ENCODE data around the gene HSPH1. TPM values are rescaled to one million over a fixed set of nuclear protein-coding genes. Genes with fewer than 3 reads are reported as not detected.
"Not testable (repeated sequence)": the region's sequence is repeated elsewhere in the genome, so short reads cannot be mapped to it uniquely, and the experiment has no call there.

HSPH1 gene
- total and polyA plus RNA-seq, 9 donors: 38.1 to 95.1 (median 69.2) TPM

- no peaks in the 10 kb centered on the region for H3K9me3 ChIP-seq (replicated peaks; ENCODE audit: control insufficient read depth, low read depth, low read length)
- no peak overlapping the region for H3K27ac ChIP-seq (ENCODE audit: low read length)
- peak; percentile 49 for DNase-seq
- H3K27me3 ChIP-seq (ENCODE audit: control insufficient read depth, insufficient read depth, low read length): peaks cover 5% of the 10 kb centered on the region
- peaks cover 2% of the 10 kb centered on the region for H3K4me1 ChIP-seq (ENCODE audit: control insufficient read depth, insufficient read depth, low read length)
- H3K4me3 ChIP-seq (ENCODE audit: low read length): no peak overlapping the region
- H3K36me3 ChIP-seq (ENCODE audit: control insufficient read depth, insufficient read depth, low read length): no peaks in the 10 kb centered on the region
- 51% methylated on average over 6 of the region's 7 CpGs for WGBS (ENCODE audit: insufficient coverage)
These were observed 60.1 kb downstream of the HSPH1 start for GRCh38 chr13:31101472-31102170.

GRCh38 chr13:31100721-31101120 is 61.0 kb downstream of the HSPH1 start:
- H3K4me1 ChIP-seq (ENCODE audit: control insufficient read depth, insufficient read depth, low read length): peaks cover 2% of the 10 kb centered on the region
- H3K27ac ChIP-seq (ENCODE audit: low read length): no peak overlapping the region
- 43% methylated on average over 5 of the region's 7 CpGs for WGBS (ENCODE audit: insufficient coverage)
- no peaks in the 10 kb centered on the region for H3K9me3 ChIP-seq (replicated peaks; ENCODE audit: control insufficient read depth, low read depth, low read length)
- H3K4me3 ChIP-seq (ENCODE audit: low read length): no peak overlapping the region
- no peak for DNase-seq
- H3K27me3 ChIP-seq (ENCODE audit: control insufficient read depth, insufficient read depth, low read length): peaks cover 5% of the 10 kb centered on the region
- H3K36me3 ChIP-seq (ENCODE audit: control insufficient read depth, insufficient read depth, low read length): no peaks in the 10 kb centered on the region

- not testable (repeated sequence) for H3K27me3 ChIP-seq (ENCODE audit: control insufficient read depth, insufficient read depth, low read length); H3K36me3 ChIP-seq (ENCODE audit: control insufficient read depth, insufficient read depth, low read length); H3K4me3 ChIP-seq (ENCODE audit: low read length); H3K9me3 ChIP-seq (replicated peaks; ENCODE audit: control insufficient read depth, low read depth, low read length); DNase-seq; H3K4me1 ChIP-seq (ENCODE audit: control insufficient read depth, insufficient read depth, low read length); H3K27ac ChIP-seq (ENCODE audit: low read length)
- 17% methylated on average over 2 of the region's 3 CpGs for WGBS (ENCODE audit: insufficient coverage)
These were observed 63.7 kb downstream of the HSPH1 start for GRCh38 chr13:31097911-31098434.

- H3K4me3 ChIP-seq (ENCODE audit: low read length): no peak overlapping the region
- peaks cover 5% of the 10 kb centered on the region for H3K27me3 ChIP-seq (ENCODE audit: control insufficient read depth, insufficient read depth, low read length)
- 80% methylated on average over 1 of the region's 10 CpGs for WGBS (ENCODE audit: insufficient coverage)
- H3K9me3 ChIP-seq (replicated peaks; ENCODE audit: control insufficient read depth, low read depth, low read length): no peaks in the 10 kb centered on the region
- H3K36me3 ChIP-seq (ENCODE audit: control insufficient read depth, insufficient read depth, low read length): no peaks in the 10 kb centered on the region
- no peak overlapping the region for H3K27ac ChIP-seq (ENCODE audit: low read length)
- H3K4me1 ChIP-seq (ENCODE audit: control insufficient read depth, insufficient read depth, low read length): peaks cover 2% of the 10 kb centered on the region
- no peak for DNase-seq
These were observed 64.9 kb downstream of the HSPH1 start for GRCh38 chr13:31096654-31097302.

- Histone ChIP-seq H3K9me3 (replicated peaks; ENCODE audit: control insufficient read depth, low read depth, low read length) (no peaks in the 10 kb centered on the region), H3K27ac (ENCODE audit: low read length) (no peak overlapping the region), H3K4me1 (ENCODE audit: control insufficient read depth, insufficient read depth, low read length) (peaks cover 17% of the 10 kb centered on the region), H3K36me3 (ENCODE audit: control insufficient read depth, insufficient read depth, low read length) (no peaks in the 10 kb centered on the region), H3K27me3 (ENCODE audit: control insufficient read depth, insufficient read depth, low read length) (peaks cover 5% of the 10 kb centered on the region), H3K4me3 (ENCODE audit: low read length) (no peak overlapping the region)
- no peak for DNase-seq
- WGBS (ENCODE audit: insufficient coverage): 98% methylated on average over 5 of the region's 6 CpGs
These were observed 67.2 kb downstream of the HSPH1 start for GRCh38 chr13:31094331-31095015.

GRCh38 chr13:31093145-31093885 is 68.4 kb downstream of the HSPH1 start:
- H3K27ac ChIP-seq (ENCODE audit: low read length): no peak overlapping the region
- no peaks in the 10 kb centered on the region for H3K36me3 ChIP-seq (ENCODE audit: control insufficient read depth, insufficient read depth, low read length)
- DNase-seq: no peak
- H3K4me1 ChIP-seq (ENCODE audit: control insufficient read depth, insufficient read depth, low read length): peaks cover 23% of the 10 kb centered on the region
- WGBS (ENCODE audit: insufficient coverage): 88% methylated on average over 4 of the region's 9 CpGs
- H3K4me3 ChIP-seq (ENCODE audit: low read length): no peak overlapping the region
- no peaks in the 10 kb centered on the region for H3K9me3 ChIP-seq (replicated peaks; ENCODE audit: control insufficient read depth, low read depth, low read length)
- H3K27me3 ChIP-seq (ENCODE audit: control insufficient read depth, insufficient read depth, low read length): peaks cover 2% of the 10 kb centered on the region

- H3K4me3 ChIP-seq (ENCODE audit: low read length): no peak overlapping the region
- peaks cover 2% of the 10 kb centered on the region for H3K27me3 ChIP-seq (ENCODE audit: control insufficient read depth, insufficient read depth, low read length)
- DNase-seq: no peak
- no peaks in the 10 kb centered on the region for H3K9me3 ChIP-seq (replicated peaks; ENCODE audit: control insufficient read depth, low read depth, low read length)
- no peak overlapping the region for H3K27ac ChIP-seq (ENCODE audit: low read length)
- no peaks in the 10 kb centered on the region for H3K36me3 ChIP-seq (ENCODE audit: control insufficient read depth, insufficient read depth, low read length)
- WGBS (ENCODE audit: insufficient coverage): 100% methylated on average over 2 of the region's 5 CpGs
- peaks cover 23% of the 10 kb centered on the region for H3K4me1 ChIP-seq (ENCODE audit: control insufficient read depth, insufficient read depth, low read length)
These were observed 69.1 kb downstream of the HSPH1 start for GRCh38 chr13:31092646-31093045.

GRCh38 chr13:31090961-31091624 is 70.6 kb downstream of the HSPH1 start:
- Histone ChIP-seq H3K27ac (ENCODE audit: low read length) (peak overlapping the region; percentile 51), H3K4me3 (ENCODE audit: low read length) (no peak overlapping the region), H3K4me1 (ENCODE audit: control insufficient read depth, insufficient read depth, low read length) (peaks cover 23% of the 10 kb centered on the region), H3K36me3 (ENCODE audit: control insufficient read depth, insufficient read depth, low read length) (no peaks in the 10 kb centered on the region), H3K9me3 (replicated peaks; ENCODE audit: control insufficient read depth, low read depth, low read length) (no peaks in the 10 kb centered on the region), H3K27me3 (ENCODE audit: control insufficient read depth, insufficient read depth, low read length) (peaks cover 2% of the 10 kb centered on the region)
- peak; percentile 68 for DNase-seq
- 20% methylated on average over 11 of the region's 16 CpGs for WGBS (ENCODE audit: insufficient coverage)

GRCh38 chr13:31090096-31090495 is 71.6 kb downstream of the HSPH1 start:
- Histone ChIP-seq H3K9me3 (replicated peaks; ENCODE audit: control insufficient read depth, low read depth, low read length) (no peaks in the 10 kb centered on the region), H3K4me3 (ENCODE audit: low read length) (no peak overlapping the region), H3K27me3 (ENCODE audit: control insufficient read depth, insufficient read depth, low read length) (peaks cover 2% of the 10 kb centered on the region), H3K27ac (ENCODE audit: low read length) (no peak overlapping the region), H3K36me3 (ENCODE audit: control insufficient read depth, insufficient read depth, low read length) (no peaks in the 10 kb centered on the region), H3K4me1 (ENCODE audit: control insufficient read depth, insufficient read depth, low read length) (peaks cover 23% of the 10 kb centered on the region)
- WGBS (ENCODE audit: insufficient coverage): 95% methylated on average over 5 of the region's 5 CpGs
- DNase-seq: no peak
